Fibroblast of lung (primary cell): ENCODE data around the gene SHANK2. TPM values are rescaled to one million over a fixed set of nuclear protein-coding genes. Genes with fewer than 3 reads are reported as not detected.

ENCODE experiments used
- DNase-seq, 2 donors: peaks; one replicate each; pipeline versions ENCODE4 v3.0.0 to v3.0.0-alpha.2; 2010; ENCODE audit warnings: low read depth in 2 of 2
- H2AFZ ChIP-seq: 2 replicates; pipeline ENCODE4 v1.5.1; 2012; ENCODE audit warnings: low read length, control low read depth, inconsistent platforms
- H3K27ac ChIP-seq: 2 replicates; pipeline ENCODE4 v1.5.1; 2011; ENCODE audit warnings: low read length, control low read depth; ENCODE audit not compliant: insufficient read depth
- H3K27me3 ChIP-seq: 2 replicates; pipeline ENCODE4 v1.5.1; 2011; ENCODE audit warnings: mild to moderate bottlenecking, low read length; ENCODE audit not compliant: control insufficient read depth, insufficient read depth
- H3K36me3 ChIP-seq: 2 replicates; pipeline ENCODE4 v1.5.1; 2011; ENCODE audit warnings: low read length; ENCODE audit not compliant: control insufficient read depth, insufficient read depth
- H3K4me1 ChIP-seq: 2 replicates; pipeline ENCODE4 v1.5.1; 2011; ENCODE audit warnings: low read length; ENCODE audit not compliant: control insufficient read depth, insufficient read depth; ENCODE audit errors: extremely low read depth
- H3K4me2 ChIP-seq: 2 replicates; pipeline ENCODE4 v1.5.1; 2011; ENCODE audit warnings: low read length, control low read depth; ENCODE audit not compliant: insufficient read depth; ENCODE audit errors: extremely low read depth
- H3K4me3 ChIP-seq, 4 experiments: fragments of 200-600 bp in 1 of 4; sonication (generic) in 1 of 4; replicated peaks in 1 of 4; 2 replicates each; pipeline ENCODE4 v1.5.1; 2011 to 2016; ENCODE audit warnings: low read length in 4 of 4, low read depth in 3 of 4, mild to moderate bottlenecking in 3 of 4, control low read depth in 2 of 4, inconsistent platforms in 1 of 4, mixed read lengths in 1 of 4; ENCODE audit not compliant: insufficient read depth in 1 of 4; ENCODE audit errors: control extremely low read depth in 1 of 4
- H3K79me2 ChIP-seq: 2 replicates; pipeline ENCODE4 v1.5.1; 2012; ENCODE audit warnings: mild to moderate bottlenecking, low read length, inconsistent platforms; ENCODE audit not compliant: control insufficient read depth, insufficient read depth
- H3K9ac ChIP-seq: 2 replicates; pipeline ENCODE4 v1.5.1; 2011; ENCODE audit warnings: mild to moderate bottlenecking, low read length, control low read depth; ENCODE audit not compliant: insufficient read depth
- H3K9me3 ChIP-seq: 2 replicates; pipeline ENCODE4 v1.5.1; 2012; ENCODE audit warnings: low read depth, low read length; ENCODE audit not compliant: control insufficient read depth, insufficient read depth
- H4K20me1 ChIP-seq: 2 replicates; pipeline ENCODE4 v1.5.1; 2011; ENCODE audit warnings: low read length; ENCODE audit not compliant: control insufficient read depth, insufficient read depth; ENCODE audit errors: extremely low read depth
- EZH2 ChIP-seq: IDR thresholded peaks from 2 replicates; pipeline ENCODE4 v1.5.1; 2012; ENCODE audit warnings: low read length, control low read depth, mild to moderate bottlenecking; ENCODE audit errors: missing control alignments
- polyA plus RNA-seq, 2 donors: library from polyadenylated mRNA; depleted of rRNA in 1 of 2; stranded (reverse) in 1 of 2; unstranded in 1 of 2; fragments of >200 nt; gene quantifications; 2 replicates each; pipeline ENCODE4 v1.2.1, GENCODE V29; 2011 to 2012; ENCODE audit warnings: missing spikeins in 1 of 2
- total RNA-seq: library from RNA; depleted of rRNA; stranded (reverse); fragments of >200 nt; gene quantifications from 2 replicates; pipeline ENCODE4 v1.2.1, GENCODE V29; 2014
- TF ChIP-seq, protein P1 (sequence below), 2 donors: IDR thresholded peaks in 1 of 2; conservative IDR thresholded peaks in 1 of 2; 1 replicate in 1 of 2; 2 replicates in 1 of 2; pipeline ENCODE4 v1.5.1; 2011 to 2012; ENCODE audit warnings: low read length in 2 of 2, control low read depth in 1 of 2, inconsistent platforms in 1 of 2, low read depth in 1 of 2, mild to moderate bottlenecking in 1 of 2

The SHANK2 gene
- total and polyA plus RNA-seq, 2 donors (not counting 1 experiment from before 2014, with no cell fraction given), result 3.2 to 11.6 TPM

DNA sequence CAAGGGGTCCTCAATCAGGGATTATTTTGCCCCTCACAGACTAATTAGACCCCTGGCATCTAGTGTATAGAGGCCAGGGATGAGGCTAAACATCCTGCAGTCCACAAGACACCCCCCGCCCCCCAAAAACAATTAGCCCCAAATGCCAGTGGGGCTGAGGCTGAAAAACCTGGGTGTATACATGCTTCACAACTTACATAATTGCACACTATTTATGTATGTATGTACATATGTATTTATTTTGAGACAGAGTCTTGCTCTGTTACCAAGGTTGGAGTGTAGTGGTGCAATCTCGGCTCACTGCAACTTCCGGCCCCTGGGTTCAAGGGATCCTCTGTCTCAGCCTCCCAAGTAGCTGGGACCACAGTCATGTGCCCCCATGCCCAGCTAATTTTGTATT is 28.8 kb upstream of the SHANK2 start:
- Histone ChIP-seq H2AFZ (no peak overlapping the region), H3K4me1 (peaks cover 3% of the 10 kb centered on the region), H3K9ac (no peak overlapping the region), H3K27ac (no peak overlapping the region), H3K36me3 (no peaks in the 10 kb centered on the region), H4K20me1 (no peaks in the 10 kb centered on the region), H3K79me2 (no peaks in the 10 kb centered on the region), H3K27me3 (no peaks in the 10 kb centered on the region), H3K4me2 (no peak overlapping the region), H3K4me3 (no peak overlapping the region), H3K9me3 (no peaks in the 10 kb centered on the region)
- DNase-seq, result no peak
- TF ChIP-seq, protein P1, sequence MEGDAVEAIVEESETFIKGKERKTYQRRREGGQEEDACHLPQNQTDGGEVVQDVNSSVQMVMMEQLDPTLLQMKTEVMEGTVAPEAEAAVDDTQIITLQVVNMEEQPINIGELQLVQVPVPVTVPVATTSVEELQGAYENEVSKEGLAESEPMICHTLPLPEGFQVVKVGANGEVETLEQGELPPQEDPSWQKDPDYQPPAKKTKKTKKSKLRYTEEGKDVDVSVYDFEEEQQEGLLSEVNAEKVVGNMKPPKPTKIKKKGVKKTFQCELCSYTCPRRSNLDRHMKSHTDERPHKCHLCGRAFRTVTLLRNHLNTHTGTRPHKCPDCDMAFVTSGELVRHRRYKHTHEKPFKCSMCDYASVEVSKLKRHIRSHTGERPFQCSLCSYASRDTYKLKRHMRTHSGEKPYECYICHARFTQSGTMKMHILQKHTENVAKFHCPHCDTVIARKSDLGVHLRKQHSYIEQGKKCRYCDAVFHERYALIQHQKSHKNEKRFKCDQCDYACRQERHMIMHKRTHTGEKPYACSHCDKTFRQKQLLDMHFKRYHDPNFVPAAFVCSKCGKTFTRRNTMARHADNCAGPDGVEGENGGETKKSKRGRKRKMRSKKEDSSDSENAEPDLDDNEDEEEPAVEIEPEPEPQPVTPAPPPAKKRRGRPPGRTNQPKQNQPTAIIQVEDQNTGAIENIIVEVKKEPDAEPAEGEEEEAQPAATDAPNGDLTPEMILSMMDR (conservative IDR thresholded peaks at IDR 0.05 in 1 of 2, IDR thresholded peaks at IDR 0.05 in 1 of 2; ENCODE audit: low read depth in 1 of 2, low read length in 2 of 2), result no peak
- no peak for TF ChIP-seq EZH2

DNA sequence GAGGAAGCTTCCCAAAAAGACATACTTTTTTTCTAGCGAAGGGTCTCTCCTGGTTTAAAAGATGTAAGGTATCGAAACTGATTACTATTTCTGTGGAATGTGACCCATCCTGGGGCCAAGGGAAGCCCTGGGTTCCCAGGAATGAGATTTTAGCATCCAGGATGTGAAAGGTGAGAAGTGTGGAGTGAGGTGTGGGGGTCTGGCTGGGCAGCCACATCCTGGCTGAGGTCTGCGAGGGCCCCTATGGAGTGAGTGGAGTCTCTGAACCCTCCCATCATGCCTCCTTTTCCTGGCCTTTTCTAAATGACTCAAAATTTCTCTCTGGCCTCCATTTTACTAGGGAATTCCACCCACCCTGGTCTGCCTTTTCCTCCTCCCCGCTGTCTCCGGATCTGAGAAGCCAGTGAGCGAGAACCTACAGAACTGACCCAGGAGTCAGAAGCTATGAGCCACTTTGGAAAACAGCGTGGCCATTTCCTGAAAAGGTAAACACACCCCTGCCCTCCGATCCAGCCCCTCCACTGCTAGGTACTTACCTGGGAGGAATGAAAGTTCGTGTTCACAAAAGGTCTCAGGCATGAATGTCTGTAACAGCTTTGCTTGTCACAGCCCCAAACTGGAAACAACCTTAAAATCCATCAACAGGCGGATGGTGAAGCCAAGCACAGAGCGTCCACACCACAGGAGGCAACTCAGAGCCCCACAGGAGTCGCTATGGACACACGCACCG is 27.7 kb upstream of the SHANK2 start:
- Histone ChIP-seq H3K27me3 (no peaks in the 10 kb centered on the region), H2AFZ (no peak overlapping the region), H3K27ac (no peak overlapping the region), H3K4me1 (peaks cover 3% of the 10 kb centered on the region), H3K9ac (no peak overlapping the region), H3K4me2 (no peak overlapping the region), H3K36me3 (no peaks in the 10 kb centered on the region), H3K9me3 (no peaks in the 10 kb centered on the region), H4K20me1 (no peaks in the 10 kb centered on the region), H3K4me3 (no peak overlapping the region), H3K79me2 (no peaks in the 10 kb centered on the region)
- no peak for DNase-seq
- no peak for TF ChIP-seq EZH2
- TF ChIP-seq, protein P1 (conservative IDR thresholded peaks at IDR 0.05 in 1 of 2, IDR thresholded peaks at IDR 0.05 in 1 of 2; ENCODE audit: low read depth in 1 of 2, low read length in 2 of 2), result no peak

DNA sequence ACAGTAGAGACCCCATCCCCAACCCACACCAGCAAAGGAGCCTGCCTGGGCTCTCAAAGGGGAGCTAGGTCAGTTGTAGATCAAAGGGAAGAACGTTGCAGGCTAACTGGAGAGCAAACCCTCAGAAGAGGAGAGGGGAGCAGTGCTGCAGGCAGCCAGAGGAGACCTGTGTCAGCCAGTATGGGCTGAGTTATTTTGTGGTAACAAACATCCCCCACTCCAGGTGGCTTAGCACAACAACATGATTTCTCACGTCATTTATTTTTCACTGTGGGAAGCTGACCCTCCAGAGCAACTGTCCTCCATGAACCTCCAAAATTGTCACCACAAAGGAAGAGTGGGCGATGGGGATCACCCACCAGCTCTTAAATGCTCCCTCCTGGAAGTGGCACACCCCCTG is 19.8 kb upstream of the SHANK2 start:
- Histone ChIP-seq H4K20me1 (no peaks in the 10 kb centered on the region), H3K9me3 (no peaks in the 10 kb centered on the region), H3K36me3 (no peaks in the 10 kb centered on the region), H3K9ac (no peak overlapping the region), H3K27ac (no peak overlapping the region), H3K4me1 (no peaks in the 10 kb centered on the region), H3K4me3 (no peak overlapping the region), H2AFZ (no peak overlapping the region), H3K27me3 (no peaks in the 10 kb centered on the region), H3K4me2 (no peak overlapping the region), H3K79me2 (no peaks in the 10 kb centered on the region)
- TF ChIP-seq EZH2, result no peak
- TF ChIP-seq, protein P1 (conservative IDR thresholded peaks at IDR 0.05 in 1 of 2, IDR thresholded peaks at IDR 0.05 in 1 of 2; ENCODE audit: low read depth in 1 of 2, low read length in 2 of 2), result no peak
- DNase-seq, result no peak
